Limb (tissue), 2 donors: ENCODE measurements around the gene ARHGAP9.
"Not testable (repeated sequence)": the region's sequence is repeated elsewhere in the genome, so short reads cannot be mapped to it uniquely, and the experiment has no call there.

Experiments used
- DNase-seq, 2 donors: peaks; one replicate each; pipeline ENCODE4 v3.0.0-alpha.2; 2016; ENCODE audit errors: extremely low spot score in 2 of 2

The ARHGAP9 gene

GRCh38 chr12:57459055-57459749, 20.5 kb downstream of the ARHGAP9 start:
- peak; percentile 97 to 98 for DNase-seq

GRCh38 chr12:57458665-57459054, 21.0 kb downstream of the ARHGAP9 start:
- DNase-seq, result no peak

GRCh38 chr12:57456737-57457490, 22.8 kb downstream of the ARHGAP9 start:
- no peak for DNase-seq

- peak in 1 of 2 donors; percentile 49 for DNase-seq
These were observed 23.4 kb downstream of the ARHGAP9 start for GRCh38 chr12:57456145-57456700.

GRCh38 chr12:57455374-57456144, 24.1 kb downstream of the ARHGAP9 start:
- DNase-seq, result no peak

GRCh38 chr12:57454566-57455373, 24.9 kb downstream of the ARHGAP9 start, which contains the start of gene INHBE:
Gene INHBE (plus strand): TSS chr12:57455307. CDS start chr12:57455537, 230 bp downstream.
- DNase-seq, result peak in 1 of 2 donors; percentile 52

GRCh38 chr12:57454213-57454565, 25.5 kb downstream of the ARHGAP9 start:
- no peak for DNase-seq

- peak; percentile 58 to 87 for DNase-seq
These were observed 26.6 kb downstream of the ARHGAP9 start for GRCh38 chr12:57452937-57453509.

GRCh38 chr12:57452181-57452936, 27.3 kb downstream of the ARHGAP9 start:
- DNase-seq, result peak in 1 of 2 donors; percentile 49

- no peak for DNase-seq
These were observed 28.4 kb downstream of the ARHGAP9 start for GRCh38 chr12:57451233-57451778.

GRCh38 chr12:57450057-57450456, 29.6 kb downstream of the ARHGAP9 start:
- DNase-seq, result no peak

GRCh38 chr12:57449375-57449774, 30.3 kb downstream of the ARHGAP9 start:
- DNase-seq, result no peak

GRCh38 chr12:57448669-57449068, 31.0 kb downstream of the ARHGAP9 start:
- no peak for DNase-seq

GRCh38 chr12:57446292-57446960, 33.2 kb downstream of the ARHGAP9 start:
- no peak for DNase-seq

- no peak for DNase-seq
These were observed 34.9 kb downstream of the ARHGAP9 start for GRCh38 chr12:57444744-57445143.

GRCh38 chr12:57444337-57444736, 35.3 kb downstream of the ARHGAP9 start:
- DNase-seq, result not testable (repeated sequence)

- no peak for DNase-seq
These were observed 37.7 kb downstream of the ARHGAP9 start for GRCh38 chr12:57441846-57442427.

GRCh38 chr12:57441393-57441792, 38.3 kb downstream of the ARHGAP9 start:
- not testable (repeated sequence) for DNase-seq
